Small intestine (tissue), 7 donors: ENCODE data around the gene AGAP3. TPM values are rescaled to one million over a fixed set of nuclear protein-coding genes. Genes with fewer than 3 reads are reported as not detected.

Experiments used
- DNase-seq, 2 donors: peaks; one replicate each; pipeline versions ENCODE4 v3.0.0 to v3.0.0-alpha.2; 2013
- FAIRE-seq: peaks from 2 replicates; lab custom pipeline; 2012; peaks lifted over from hg19 to GRCh38; lab: Jason Lieb, UNC
- H3K27ac ChIP-seq, 3 donors: one replicate each; pipeline ENCODE4 v1.5.1; 2013; ENCODE audit warnings: low read length in 2 of 3, mild to moderate bottlenecking in 2 of 3, control low read depth in 1 of 3, inconsistent platforms in 1 of 3, low read depth in 1 of 3, moderate library complexity in 1 of 3
- H3K27me3 ChIP-seq, 3 donors: one replicate each; pipeline ENCODE4 v1.6.1; 2013; ENCODE audit warnings: low read length in 3 of 3, inconsistent platforms in 1 of 3; ENCODE audit not compliant: control insufficient read depth in 3 of 3, insufficient read depth in 3 of 3
- H3K36me3 ChIP-seq, 3 donors: one replicate each; pipeline ENCODE4 v1.6.1; 2013; ENCODE audit warnings: low read length in 3 of 3, inconsistent platforms in 1 of 3, low read depth in 1 of 3, mild to moderate bottlenecking in 1 of 3, moderate library complexity in 1 of 3; ENCODE audit not compliant: control insufficient read depth in 3 of 3, insufficient read depth in 2 of 3
- H3K4me1 ChIP-seq, 3 donors: one replicate each; pipeline ENCODE4 v1.6.1; 2013; ENCODE audit warnings: low read length in 2 of 3, inconsistent platforms in 1 of 3, low read depth in 1 of 3, mild to moderate bottlenecking in 1 of 3, moderate library complexity in 1 of 3; ENCODE audit not compliant: control insufficient read depth in 3 of 3, insufficient read depth in 2 of 3
- H3K4me3 ChIP-seq, 3 donors: one replicate each; pipeline ENCODE4 v1.5.1; 2013; ENCODE audit warnings: low read length in 3 of 3, control low read depth in 1 of 3, inconsistent platforms in 1 of 3, low read depth in 1 of 3, mild to moderate bottlenecking in 1 of 3, moderate library complexity in 1 of 3
- H3K9me3 ChIP-seq, 2 donors: one replicate each; pipeline ENCODE4 v1.6.1; 2013; ENCODE audit warnings: low read depth in 1 of 2, low read length in 1 of 2; ENCODE audit not compliant: control insufficient read depth in 2 of 2, insufficient read depth in 1 of 2
- WGBS, 3 donors: extraction: QIAGEN DNeasy Blood & Tissue Kit; methylation state at CpG; one replicate each; pipeline ENCODE4 v1.1.7; 2013; 5-methylcytosine and 5-hydroxymethylcytosine counted together
- polyA plus RNA-seq, 4 donors: library from polyadenylated mRNA; stranded (reverse) in 3 of 4; unstranded in 1 of 4; fragments of 200-250 nt in 3 of 4; fragments of 120-200 nt in 1 of 4; gene quantifications; one replicate each; pipeline versions ENCODE4 v1.2.1 to v1.2.3, GENCODE V29; 2013
- donor health status: healthy with polysubstance abuse.
- donor health status: control.
- donor health status: control.
- donor health status: Bipolar disorder and iron deficiency.
- donor health status: healthy.

AGAP3 gene
- polyA plus RNA-seq, 4 donors: 46.5 to 57.9 (median 54.4) TPM

DNA sequence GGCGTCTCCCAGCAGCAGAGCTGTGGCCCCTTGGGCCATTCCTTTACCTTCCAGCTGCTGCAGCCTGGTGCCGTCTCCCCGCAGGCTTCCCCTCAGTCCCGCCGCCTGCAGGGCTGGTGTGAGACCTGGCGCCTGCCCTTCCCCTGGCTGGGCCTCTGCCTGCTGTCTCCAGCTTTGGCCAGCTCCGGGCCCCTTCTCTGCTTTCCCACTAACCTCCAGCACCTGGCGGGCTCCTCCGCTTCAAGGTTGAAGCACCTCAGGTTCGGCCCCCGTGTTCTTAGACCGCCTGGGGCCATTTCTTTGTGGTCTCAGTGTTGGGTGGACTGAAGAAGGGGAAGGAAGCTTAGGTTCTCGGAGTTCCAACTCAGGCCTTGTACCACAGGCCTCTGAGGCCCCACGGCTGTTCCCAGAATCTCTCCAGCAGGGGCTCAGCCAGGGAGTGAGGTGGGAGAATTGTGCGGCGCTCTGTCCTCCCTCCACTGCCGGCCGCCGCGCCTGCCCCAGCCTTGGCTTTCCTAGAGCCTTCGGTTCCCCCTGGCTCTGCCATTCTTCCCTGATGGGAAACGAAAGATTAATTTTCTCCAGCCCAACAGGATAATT is 50.9 kb downstream of the AGAP3 start:
- peaks cover 8 to 94% (median 12%) of the 10 kb centered on the region in 3 donors for H3K36me3 ChIP-seq
- H3K4me1 ChIP-seq: peaks cover 0 to 7% (median 0%) of the 10 kb centered on the region in 3 donors
- H3K27me3 ChIP-seq: no peaks in the 10 kb centered on the region
- 89 to 95% (median 95%) methylated on average over 22 of the region's 22 CpGs for WGBS, 3 donors
- H3K9me3 ChIP-seq: peaks cover 0 to 15% of the 10 kb centered on the region in 2 donors
- DNase-seq (no peak), FAIRE-seq (no peak)
- H3K4me3 ChIP-seq: no peak overlapping the region
- H3K27ac ChIP-seq: no peak overlapping the region

DNA sequence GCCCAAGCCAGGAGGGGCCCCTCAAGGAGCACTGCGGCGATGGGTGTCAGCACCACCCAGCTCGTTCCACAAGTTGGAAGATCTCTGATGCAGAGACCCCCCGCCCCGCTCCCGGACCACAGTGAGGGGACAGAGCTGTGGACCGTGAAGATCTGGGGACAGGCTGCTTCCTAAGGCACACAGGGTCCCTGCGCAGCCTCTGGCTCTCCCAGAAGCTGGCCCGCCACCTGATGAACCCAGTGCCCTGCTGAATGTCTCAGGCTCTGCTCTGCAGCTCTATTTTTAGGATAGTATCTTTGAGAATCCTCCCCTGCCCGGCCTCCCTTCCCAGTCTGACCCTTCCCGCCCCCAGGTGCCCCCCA is 51.5 kb downstream of the AGAP3 start:
- peaks cover 7 to 94% (median 11%) of the 10 kb centered on the region in 3 donors for H3K36me3 ChIP-seq
- H3K27me3 ChIP-seq: no peaks in the 10 kb centered on the region
- 94 to 97% (median 94%) methylated on average over 11 of the region's 11 CpGs for WGBS, 3 donors
- FAIRE-seq (no peak), DNase-seq (no peak)
- H3K4me1 ChIP-seq: peaks cover 0 to 13% (median 0%) of the 10 kb centered on the region in 3 donors
- no peak overlapping the region for H3K4me3 ChIP-seq
- H3K9me3 ChIP-seq: peaks cover 0 to 9% of the 10 kb centered on the region in 2 donors
- H3K27ac ChIP-seq: no peak overlapping the region

DNA sequence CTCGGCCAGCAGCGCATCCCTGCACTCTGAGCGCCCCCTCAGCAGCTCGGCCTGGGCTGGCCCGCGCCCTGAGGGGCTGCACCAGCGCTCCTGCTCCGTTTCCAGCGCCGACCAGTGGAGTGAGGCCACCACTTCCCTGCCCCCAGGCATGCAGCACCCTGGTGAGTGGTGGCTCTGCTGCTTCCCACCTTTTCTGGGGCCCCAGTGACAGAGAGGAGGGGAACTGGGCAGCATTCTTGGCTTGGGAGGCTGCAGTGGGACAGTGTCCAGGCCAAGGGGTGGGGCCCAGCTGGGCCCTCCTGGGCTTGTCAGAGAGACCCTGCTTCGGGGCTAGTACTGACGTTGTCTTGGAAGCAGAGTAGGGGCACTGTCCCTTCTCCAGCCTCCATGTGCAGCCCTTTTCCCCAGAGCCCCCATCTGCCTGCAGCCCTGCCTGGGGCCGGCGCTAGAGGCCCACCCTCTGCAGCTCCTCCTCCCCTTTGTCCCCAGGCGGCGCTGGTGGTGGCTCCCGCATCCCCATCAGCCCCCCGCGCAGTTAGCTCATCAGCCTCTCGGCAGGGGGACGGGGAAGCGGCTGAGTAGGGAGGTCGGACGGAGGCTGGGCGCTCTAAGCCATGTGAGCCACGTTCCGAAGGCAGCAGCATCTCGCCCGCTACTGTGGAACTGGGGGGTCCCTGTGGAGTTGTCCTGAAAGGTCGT is 52.0 kb downstream of the AGAP3 start:
- DNase-seq (no peak), FAIRE-seq (no peak)
- H3K27ac ChIP-seq: no peak overlapping the region
- H3K9me3 ChIP-seq: peaks cover 0 to 4% of the 10 kb centered on the region in 2 donors
- H3K4me1 ChIP-seq: peaks cover 0 to 19% (median 0%) of the 10 kb centered on the region in 3 donors
- no peaks in the 10 kb centered on the region for H3K27me3 ChIP-seq
- peaks cover 8 to 94% (median 12%) of the 10 kb centered on the region in 3 donors for H3K36me3 ChIP-seq
- no peak overlapping the region for H3K4me3 ChIP-seq
- 87 to 96% (median 92%) methylated on average over 30 of the region's 30 CpGs for WGBS, 3 donors

DNA sequence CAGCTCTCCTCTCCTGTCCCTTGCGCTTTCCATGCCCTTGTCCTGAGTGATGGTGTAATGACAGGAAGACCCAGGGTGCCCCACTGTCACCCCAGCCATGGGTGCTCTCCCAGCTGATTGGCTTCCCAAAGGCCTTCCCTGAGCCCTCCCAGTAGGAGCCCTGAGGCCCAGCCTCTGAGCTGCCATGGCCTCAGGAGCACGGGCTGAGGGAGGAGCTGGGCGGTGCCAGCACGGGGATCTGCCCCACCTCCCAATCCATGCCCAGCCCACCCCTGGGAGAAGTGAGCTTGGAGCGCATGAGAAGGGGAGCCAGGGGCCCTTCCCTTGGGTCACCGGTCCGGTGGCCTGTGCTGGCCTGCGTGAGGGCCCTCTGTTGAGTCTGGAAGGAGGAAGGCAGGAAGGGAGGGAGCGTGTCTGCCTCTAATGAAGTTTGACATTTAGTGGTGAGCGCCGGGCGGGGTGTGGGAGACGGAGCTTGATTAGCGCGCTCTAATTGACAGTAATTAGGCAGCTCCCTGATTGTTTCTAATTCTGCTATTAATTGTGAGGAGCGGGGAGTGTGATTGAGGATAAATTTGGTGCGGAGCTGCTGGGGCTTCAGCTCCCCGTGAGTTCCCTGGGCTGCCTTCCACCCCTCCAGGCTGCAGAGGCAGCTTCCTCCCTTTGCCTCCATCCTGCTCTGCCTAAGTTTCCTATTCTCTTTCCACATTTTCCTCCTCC is 53.0 kb downstream of the AGAP3 start:
- H3K4me3 ChIP-seq: no peak overlapping the region

DNA sequence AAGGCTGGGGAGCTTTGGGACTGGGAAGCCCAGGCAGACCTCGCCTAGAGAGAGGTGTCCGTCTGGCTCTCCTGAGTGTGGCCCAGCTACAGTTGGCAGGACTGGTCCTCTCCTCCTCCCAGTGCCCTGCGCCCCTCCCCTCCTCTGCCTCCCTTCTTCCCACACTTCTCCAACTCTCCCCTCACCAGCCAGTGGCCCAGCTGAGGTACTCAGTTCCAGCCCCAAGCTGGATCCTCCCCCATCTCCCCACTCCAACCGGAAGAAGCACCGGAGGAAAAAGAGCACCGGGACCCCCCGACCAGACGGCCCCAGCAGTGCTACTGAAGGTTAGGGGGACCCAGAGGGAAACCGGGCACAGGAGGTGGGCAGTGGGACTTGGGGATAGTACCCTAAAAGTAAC is 53.5 kb downstream of the AGAP3 start:
- no peak overlapping the region for H3K4me3 ChIP-seq
- FAIRE-seq: no peak
- H3K36me3 ChIP-seq: peaks cover 8 to 92% (median 12%) of the 10 kb centered on the region in 3 donors
- no peaks in the 10 kb centered on the region for H3K9me3 ChIP-seq
- 89 to 92% (median 90%) methylated on average over 9 of the region's 9 CpGs for WGBS, 3 donors
- H3K27me3 ChIP-seq: no peaks in the 10 kb centered on the region
- H3K4me1 ChIP-seq: peaks cover 0 to 19% (median 0%) of the 10 kb centered on the region in 3 donors
- DNase-seq: no peak
- no peak overlapping the region for H3K27ac ChIP-seq

More for the DNA sequence above, 53.0 kb downstream of the AGAP3 start:
- H3K36me3 ChIP-seq: peaks cover 8 to 94% (median 12%) of the 10 kb centered on the region in 3 donors
- no peaks in the 10 kb centered on the region for H3K9me3 ChIP-seq
- 85 to 89% (median 88%) methylated on average over 16 to 18 of the region's 18 CpGs for WGBS, 3 donors
- no peaks in the 10 kb centered on the region for H3K27me3 ChIP-seq
- H3K4me1 ChIP-seq: peaks cover 0 to 19% (median 0%) of the 10 kb centered on the region in 3 donors
- DNase-seq: no peak
- no peak for FAIRE-seq
- H3K27ac ChIP-seq: no peak overlapping the region

DNA sequence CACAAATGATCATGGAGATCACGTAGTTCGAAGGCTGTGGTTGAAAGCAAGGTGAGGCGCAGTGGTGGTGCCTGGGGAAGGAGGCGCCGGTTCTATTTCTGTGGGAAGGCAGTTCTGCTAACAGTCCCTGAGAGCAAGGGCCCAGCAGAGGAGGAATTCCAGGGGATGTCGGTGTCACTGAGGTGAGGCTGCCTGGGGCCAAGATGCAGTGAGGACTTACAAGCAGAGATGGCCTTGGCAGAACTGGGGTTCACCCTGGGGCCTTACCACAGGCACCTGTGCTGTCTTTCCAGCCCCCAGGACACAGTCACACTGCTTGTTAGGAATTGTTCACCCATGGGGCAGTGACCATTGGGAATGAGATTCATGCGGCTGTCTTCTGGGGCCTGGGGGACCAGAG is 54.6 kb downstream of the AGAP3 start:
- H3K36me3 ChIP-seq: peaks cover 8 to 84% (median 12%) of the 10 kb centered on the region in 3 donors
- no peak for FAIRE-seq
- DNase-seq: no peak
- H3K27ac ChIP-seq: no peak overlapping the region
- 95 to 99% (median 98%) methylated on average over 7 of the region's 7 CpGs for WGBS, 3 donors
- H3K27me3 ChIP-seq: no peaks in the 10 kb centered on the region
- H3K4me3 ChIP-seq: no peak overlapping the region
- peaks cover 0 to 19% (median 0%) of the 10 kb centered on the region in 3 donors for H3K4me1 ChIP-seq
- H3K9me3 ChIP-seq: no peaks in the 10 kb centered on the region

DNA sequence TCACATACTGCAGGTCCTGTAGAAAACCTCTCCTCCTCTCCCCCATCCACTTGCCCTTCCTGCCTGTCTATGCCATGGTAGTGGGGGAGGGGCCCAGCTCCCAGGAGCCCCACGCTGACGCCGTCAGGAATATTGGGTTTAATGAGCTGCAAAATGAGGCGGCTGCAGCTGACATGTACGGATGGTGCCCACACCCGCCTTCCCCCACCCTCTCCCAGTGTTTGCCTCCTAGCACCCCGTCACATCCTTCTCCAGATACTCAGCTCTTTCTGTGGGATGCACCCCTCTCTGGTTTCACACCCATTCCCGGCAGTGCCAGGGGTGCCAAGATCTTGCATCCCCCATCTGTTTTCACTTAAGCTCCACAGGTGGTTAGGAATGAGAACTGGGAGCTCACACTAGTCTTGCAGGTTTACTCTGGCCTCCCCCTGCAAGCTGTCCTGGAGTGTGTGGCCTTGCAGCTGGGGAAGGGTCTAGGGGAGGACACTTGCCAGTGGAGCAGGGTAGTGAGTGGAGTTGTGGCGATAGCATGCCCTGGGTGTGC is 55.1 kb downstream of the AGAP3 start:
- Histone ChIP-seq H3K4me3 (no peak overlapping the region), H3K36me3 (peaks cover 8 to 81% (median 12%) of the 10 kb centered on the region in 3 donors), H3K27me3 (no peaks in the 10 kb centered on the region), H3K9me3 (no peaks in the 10 kb centered on the region), H3K4me1 (peaks cover 0 to 19% (median 0%) of the 10 kb centered on the region in 3 donors), H3K27ac (no peak overlapping the region)
- DNase-seq (no peak), FAIRE-seq (no peak)
- WGBS, 3 donors: 91% methylated on average over 9 of the region's 9 CpGs
